HepG2 (cell line): ENCODE measurements around the gene SLC17A9. TPM values are rescaled to one million over a fixed set of nuclear protein-coding genes. Genes with fewer than 3 reads are reported as not detected.
A peak's percentile ranks its signal among the peaks of the same experiment; 100 is the strongest.

ENCODE experiments used
- HDAC2 ChIP-seq: sonication (generic); formaldehyde crosslinking; IDR thresholded peaks from 2 replicates; pipeline ENCODE4 v1.4.0; 2020; ENCODE audit warnings: missing genetic modification reagents
- HIVEP1 ChIP-seq: sonication (generic); formaldehyde crosslinking; IDR thresholded peaks from 2 replicates; pipeline ENCODE4 v1.4.0; 2020; ENCODE audit warnings: mild to moderate bottlenecking, missing genetic modification reagents
- HNRNPK ChIP-seq: fragments of 200-400 bp; formaldehyde crosslinking; IDR thresholded peaks from 2 replicates; pipeline ENCODE4 v1.6.1; 2018; ENCODE audit warnings: low read length, low read depth, moderate library complexity, mild to moderate bottlenecking; ENCODE audit not compliant: poor library complexity, severe bottlenecking
- IKZF1 ChIP-seq: fragments of 450-650 bp; IDR thresholded peaks from 2 replicates; pipeline ENCODE4 v1.7.1; 2016
- LBX2 ChIP-seq: sonication (generic); formaldehyde crosslinking; IDR thresholded peaks from 2 replicates; pipeline ENCODE4 v1.5.0; 2020; ENCODE audit warnings: missing genetic modification reagents, mild to moderate bottlenecking, borderline replicate concordance
- MIER2 ChIP-seq: IDR thresholded peaks from 2 replicates; pipeline ENCODE4 v1.6.1; 2016; ENCODE audit warnings: missing biosample characterization, missing genetic modification reagents
- MZF1 ChIP-seq: sonication (generic); formaldehyde crosslinking; IDR thresholded peaks from 2 replicates; pipeline ENCODE4 v1.8.1; 2023; ENCODE audit warnings: mild to moderate bottlenecking, missing genetic modification reagents, borderline replicate concordance
- RARG ChIP-seq: sonication (generic); formaldehyde crosslinking; IDR thresholded peaks from 2 replicates; pipeline ENCODE4 v1.4.0; 2020; ENCODE audit warnings: low read depth, mild to moderate bottlenecking, missing genetic modification reagents
- SAFB2 ChIP-seq: sonication (generic); formaldehyde crosslinking; IDR thresholded peaks from 2 replicates; pipeline ENCODE4 v1.5.1; 2020; ENCODE audit warnings: missing genetic modification reagents, low read depth, mild to moderate bottlenecking, borderline replicate concordance
- SIX4 ChIP-seq: sonication (generic); formaldehyde crosslinking; IDR thresholded peaks from 2 replicates; pipeline ENCODE4 v1.4.0; 2020; ENCODE audit warnings: missing genetic modification reagents
- STAG1 ChIP-seq: sonication (generic); formaldehyde crosslinking; IDR thresholded peaks from 2 replicates; pipeline ENCODE4 v1.4.0; 2020; ENCODE audit warnings: missing genetic modification reagents
- USF2 ChIP-seq, 2 experiments: sonication (generic) in 1 of 2; formaldehyde crosslinking in 1 of 2; IDR thresholded peaks; 2 replicates each; pipeline versions ENCODE4 v1.5.1 to v1.6.1; 2011 to 2020; ENCODE audit warnings: borderline replicate concordance in 1 of 2, low read depth in 1 of 2, low read length in 1 of 2, mild to moderate bottlenecking in 1 of 2, missing genetic modification reagents in 1 of 2, moderate library complexity in 1 of 2
- ZNF75D ChIP-seq: sonication (generic); formaldehyde crosslinking; IDR thresholded peaks from 2 replicates; pipeline ENCODE4 v1.8.1; 2023; ENCODE audit warnings: missing genetic modification reagents, mild to moderate bottlenecking, borderline replicate concordance
- polyA plus RNA-seq, 8 experiments: library from polyadenylated mRNA; depleted of rRNA in 3 of 8; stranded (reverse) in 7 of 8; unstranded in 1 of 8; fragments of >200 nt; fragmentation: Illumina TruSeq in 4 of 8; extraction: Trizol in 4 of 8; gene quantifications; 2 replicates each; pipeline versions ENCODE4 v1.2.1 to v1.2.3, GENCODE V29; 2011 to 2016; ENCODE audit warnings: low read depth in 4 of 8, missing spikeins in 1 of 8, mixed read lengths in 1 of 8; ENCODE audit not compliant: insufficient read depth in 1 of 8
- total RNA-seq, 5 experiments: library from RNA; depleted of rRNA; stranded (reverse); fragments of >200 nt; fragmentation: Illumina TruSeq; extraction: Trizol; gene quantifications; 2 replicates each; pipeline ENCODE4 v1.2.3, GENCODE V29; 2016; ENCODE audit warnings: low read depth in 1 of 5
- TF ChIP-seq, protein P1 (sequence below): sonication (generic); formaldehyde crosslinking; IDR thresholded peaks from 2 replicates; pipeline ENCODE4 v1.4.0; 2020; ENCODE audit warnings: missing genetic modification reagents, borderline replicate concordance
- TF ChIP-seq, protein P2 (sequence below): sonication (generic); formaldehyde crosslinking; IDR thresholded peaks from 2 replicates; pipeline ENCODE4 v1.5.0; 2020; ENCODE audit warnings: missing genetic modification reagents
- TF ChIP-seq, protein P3 (sequence below): sonication (generic); formaldehyde crosslinking; IDR thresholded peaks from 2 replicates; pipeline ENCODE4 v1.9.0; 2021; ENCODE audit warnings: missing genetic modification reagents, borderline replicate concordance
- TF ChIP-seq, protein P4 (sequence below): sonication (generic); formaldehyde crosslinking; IDR thresholded peaks from 2 replicates; pipeline ENCODE4 v1.4.0; 2020; ENCODE audit warnings: missing genetic modification reagents

The SLC17A9 gene
- total and polyA plus RNA-seq, 2 of the 13 experiments (the other 11 are each of a cell fraction or from before 2014, with no cell fraction given) = 110 to 191 TPM

DNA sequence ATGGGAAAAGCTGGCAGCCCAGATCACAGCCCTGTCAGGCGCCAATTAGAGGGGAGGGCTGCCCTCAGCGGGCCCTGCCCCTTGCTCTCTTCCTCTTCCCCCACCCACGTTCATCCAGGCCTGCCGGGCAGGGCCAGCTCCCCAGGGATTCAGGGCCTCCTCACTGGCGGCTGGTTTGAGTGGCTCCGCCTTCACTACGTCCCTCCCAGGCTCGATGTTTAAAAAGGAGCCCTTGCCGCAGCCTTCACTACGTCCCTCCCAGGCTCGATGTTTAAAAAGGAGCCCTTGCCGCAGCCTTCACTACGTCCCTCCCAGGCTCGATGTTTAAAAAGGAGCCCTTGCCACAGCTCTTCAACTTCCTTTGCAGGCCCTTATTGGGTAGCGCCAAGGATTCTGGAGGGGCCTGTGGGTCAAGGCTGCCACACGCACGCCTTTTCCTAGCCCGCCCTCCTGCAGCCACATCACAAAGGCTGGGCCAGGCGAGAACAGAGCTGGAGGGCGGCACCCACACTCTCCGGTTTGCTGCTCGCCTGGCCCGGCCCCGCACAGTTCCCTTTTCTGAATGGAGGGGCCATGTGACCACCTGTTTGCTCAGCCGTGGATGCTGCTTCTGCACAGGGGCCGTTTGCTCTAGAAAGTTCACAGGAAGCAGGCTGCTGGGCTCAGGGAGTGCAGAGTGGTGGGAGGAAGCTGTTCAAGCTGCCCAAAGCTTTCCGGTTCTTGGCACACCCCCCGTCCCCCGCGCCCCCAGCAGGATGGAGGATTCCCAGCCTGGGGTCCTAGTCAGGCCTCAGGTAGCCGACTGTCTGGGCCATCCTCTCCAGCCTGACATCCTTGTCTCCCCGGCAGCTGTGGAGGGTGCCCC is 1.6 kb downstream of the SLC17A9 start (continued):
- TF ChIP-seq, protein P1, sequence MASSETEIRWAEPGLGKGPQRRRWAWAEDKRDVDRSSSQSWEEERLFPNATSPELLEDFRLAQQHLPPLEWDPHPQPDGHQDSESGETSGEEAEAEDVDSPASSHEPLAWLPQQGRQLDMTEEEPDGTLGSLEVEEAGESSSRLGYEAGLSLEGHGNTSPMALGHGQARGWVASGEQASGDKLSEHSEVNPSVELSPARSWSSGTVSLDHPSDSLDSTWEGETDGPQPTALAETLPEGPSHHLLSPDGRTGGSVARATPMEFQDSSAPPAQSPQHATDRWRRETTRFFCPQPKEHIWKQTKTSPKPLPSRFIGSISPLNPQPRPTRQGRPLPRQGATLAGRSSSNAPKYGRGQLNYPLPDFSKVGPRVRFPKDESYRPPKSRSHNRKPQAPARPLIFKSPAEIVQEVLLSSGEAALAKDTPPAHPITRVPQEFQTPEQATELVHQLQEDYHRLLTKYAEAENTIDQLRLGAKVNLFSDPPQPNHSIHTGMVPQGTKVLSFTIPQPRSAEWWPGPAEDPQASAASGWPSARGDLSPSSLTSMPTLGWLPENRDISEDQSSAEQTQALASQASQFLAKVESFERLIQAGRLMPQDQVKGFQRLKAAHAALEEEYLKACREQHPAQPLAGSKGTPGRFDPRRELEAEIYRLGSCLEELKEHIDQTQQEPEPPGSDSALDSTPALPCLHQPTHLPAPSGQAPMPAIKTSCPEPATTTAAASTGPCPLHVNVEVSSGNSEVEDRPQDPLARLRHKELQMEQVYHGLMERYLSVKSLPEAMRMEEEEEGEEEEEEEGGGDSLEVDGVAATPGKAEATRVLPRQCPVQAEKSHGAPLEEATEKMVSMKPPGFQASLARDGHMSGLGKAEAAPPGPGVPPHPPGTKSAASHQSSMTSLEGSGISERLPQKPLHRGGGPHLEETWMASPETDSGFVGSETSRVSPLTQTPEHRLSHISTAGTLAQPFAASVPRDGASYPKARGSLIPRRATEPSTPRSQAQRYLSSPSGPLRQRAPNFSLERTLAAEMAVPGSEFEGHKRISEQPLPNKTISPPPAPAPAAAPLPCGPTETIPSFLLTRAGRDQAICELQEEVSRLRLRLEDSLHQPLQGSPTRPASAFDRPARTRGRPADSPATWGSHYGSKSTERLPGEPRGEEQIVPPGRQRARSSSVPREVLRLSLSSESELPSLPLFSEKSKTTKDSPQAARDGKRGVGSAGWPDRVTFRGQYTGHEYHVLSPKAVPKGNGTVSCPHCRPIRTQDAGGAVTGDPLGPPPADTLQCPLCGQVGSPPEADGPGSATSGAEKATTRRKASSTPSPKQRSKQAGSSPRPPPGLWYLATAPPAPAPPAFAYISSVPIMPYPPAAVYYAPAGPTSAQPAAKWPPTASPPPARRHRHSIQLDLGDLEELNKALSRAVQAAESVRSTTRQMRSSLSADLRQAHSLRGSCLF (CRISPR knock-in tag) = peak; percentile 98
- TF ChIP-seq, protein P2, sequence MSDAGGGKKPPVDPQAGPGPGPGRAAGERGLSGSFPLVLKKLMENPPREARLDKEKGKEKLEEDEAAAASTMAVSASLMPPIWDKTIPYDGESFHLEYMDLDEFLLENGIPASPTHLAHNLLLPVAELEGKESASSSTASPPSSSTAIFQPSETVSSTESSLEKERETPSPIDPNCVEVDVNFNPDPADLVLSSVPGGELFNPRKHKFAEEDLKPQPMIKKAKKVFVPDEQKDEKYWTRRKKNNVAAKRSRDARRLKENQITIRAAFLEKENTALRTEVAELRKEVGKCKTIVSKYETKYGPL (CRISPR knock-in tag) = peak; percentile 93
- TF ChIP-seq USF2 (IDR thresholded peaks at IDR 0.05; ENCODE audit: low read depth, low read length) = peak; percentile 81
- TF ChIP-seq USF2 (CRISPR knock-in tag; IDR thresholded peaks at IDR 0.05; ENCODE audit: borderline replicate concordance) = peak; percentile 95
- TF ChIP-seq, protein P3, sequence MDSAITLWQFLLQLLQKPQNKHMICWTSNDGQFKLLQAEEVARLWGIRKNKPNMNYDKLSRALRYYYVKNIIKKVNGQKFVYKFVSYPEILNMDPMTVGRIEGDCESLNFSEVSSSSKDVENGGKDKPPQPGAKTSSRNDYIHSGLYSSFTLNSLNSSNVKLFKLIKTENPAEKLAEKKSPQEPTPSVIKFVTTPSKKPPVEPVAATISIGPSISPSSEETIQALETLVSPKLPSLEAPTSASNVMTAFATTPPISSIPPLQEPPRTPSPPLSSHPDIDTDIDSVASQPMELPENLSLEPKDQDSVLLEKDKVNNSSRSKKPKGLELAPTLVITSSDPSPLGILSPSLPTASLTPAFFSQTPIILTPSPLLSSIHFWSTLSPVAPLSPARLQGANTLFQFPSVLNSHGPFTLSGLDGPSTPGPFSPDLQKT (CRISPR knock-in tag) = no peak
- no peak for TF ChIP-seq ZNF75D
- peak; percentile 81; the same call in 1 of the 2 replicates for TF ChIP-seq LBX2 (CRISPR knock-in tag)
- peak; percentile 77; the same call in 1 of the 2 replicates for TF ChIP-seq MIER2 (CRISPR knock-in tag)
- TF ChIP-seq, protein P4, sequence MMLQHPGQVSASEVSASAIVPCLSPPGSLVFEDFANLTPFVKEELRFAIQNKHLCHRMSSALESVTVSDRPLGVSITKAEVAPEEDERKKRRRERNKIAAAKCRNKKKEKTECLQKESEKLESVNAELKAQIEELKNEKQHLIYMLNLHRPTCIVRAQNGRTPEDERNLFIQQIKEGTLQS (CRISPR knock-in tag) = no peak; the same call in 1 of the 2 replicates
- TF ChIP-seq HDAC2 (CRISPR knock-in tag) = peak; percentile 87
- no peak; the same call in 1 of the 2 replicates for TF ChIP-seq RARG (CRISPR knock-in tag)
- TF ChIP-seq SAFB2 (CRISPR knock-in tag) = peak; percentile 97
- TF ChIP-seq HNRNPK = no peak
- TF ChIP-seq IKZF1 = no peak
- peak; percentile 63; the same call in 1 of the 2 replicates for TF ChIP-seq SIX4 (CRISPR knock-in tag)
- TF ChIP-seq STAG1 (CRISPR knock-in tag) = peak; percentile 31
- peak; percentile 85 for TF ChIP-seq HIVEP1
- TF ChIP-seq MZF1 = peak; percentile 98
